Measurements from ENCODE around the gene C16orf92. TPM values are rescaled to one million over a fixed set of nuclear protein-coding genes. Genes with fewer than 3 reads are reported as not detected.

C16orf92 gene
- total RNA-seq, 2 donors from 2014 or later: not detected

DNA sequence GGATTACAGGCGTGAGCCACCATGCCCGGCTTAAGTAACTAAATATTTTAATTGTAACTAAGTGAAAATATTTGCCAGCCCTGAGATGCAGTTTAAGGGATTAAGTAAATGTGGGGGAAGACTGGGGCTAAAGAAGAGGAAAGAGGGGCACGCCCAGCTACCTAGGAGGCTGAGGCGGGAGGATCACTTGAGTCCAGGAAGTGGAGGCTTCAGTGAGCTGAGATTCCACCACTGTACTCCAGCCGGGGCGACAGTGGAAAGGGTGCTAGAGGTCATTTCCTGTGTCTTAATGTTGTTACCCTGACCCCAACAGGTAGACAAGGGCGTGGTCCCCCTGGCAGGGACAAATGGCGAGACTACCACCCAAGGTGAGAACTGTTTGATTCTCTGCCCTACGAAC, 45.3 kb downstream of the C16orf92 start:
- DNase-seq: no peak
- no peaks in the 10 kb centered on the region for H3K9me3 ChIP-seq (ENCODE audit: control insufficient read depth, low read length, poor library complexity, severe bottlenecking)
- Mint-ChIP-seq H3K27me3 (no peaks in the 10 kb centered on the region), H3K4me3 (peak overlapping the region; percentile 49), H3K27ac (peak overlapping the region; percentile 72), H3K36me3 (ENCODE audit: low read depth) (no peaks in the 10 kb centered on the region), H3K4me1 (peaks cover 28% of the 10 kb centered on the region)
- ATAC-seq: no peak

DNA sequence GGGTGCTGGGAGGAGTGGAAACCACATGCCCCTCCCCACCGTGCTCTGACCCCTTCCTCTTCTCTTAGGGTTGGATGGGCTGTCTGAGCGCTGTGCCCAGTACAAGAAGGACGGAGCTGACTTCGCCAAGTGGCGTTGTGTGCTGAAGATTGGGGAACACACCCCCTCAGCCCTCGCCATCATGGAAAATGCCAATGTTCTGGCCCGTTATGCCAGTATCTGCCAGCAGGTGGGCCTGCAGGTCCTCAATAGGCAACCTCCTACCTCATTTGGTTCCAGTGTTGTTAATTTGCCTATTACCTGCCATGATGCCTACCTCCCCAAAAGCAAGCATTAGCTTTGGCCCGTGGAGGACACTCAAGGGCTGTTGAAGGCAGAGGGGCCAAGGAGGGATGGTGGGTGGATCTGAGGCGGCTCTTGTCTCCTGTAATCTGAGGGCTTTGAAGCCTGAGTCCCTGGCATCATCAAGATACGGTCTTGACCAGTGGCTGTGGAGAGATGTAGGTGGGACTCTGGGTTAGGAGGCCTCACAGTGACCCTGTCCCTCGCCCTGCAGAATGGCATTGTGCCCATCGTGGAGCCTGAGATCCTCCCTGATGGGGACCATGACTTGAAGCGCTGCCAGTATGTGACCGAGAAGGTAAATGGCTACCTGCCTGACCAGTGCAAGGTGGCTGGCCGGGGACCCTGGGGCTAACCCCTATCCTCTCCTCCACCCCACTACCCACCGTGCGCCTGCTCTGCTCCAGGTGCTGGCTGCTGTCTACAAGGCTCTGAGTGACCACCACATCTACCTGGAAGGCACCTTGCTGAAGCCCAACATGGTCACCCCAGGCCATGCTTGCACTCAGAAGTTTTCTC, 46.0 kb downstream of the C16orf92 start:
- Mint-ChIP-seq H3K4me1 (peaks cover 24% of the 10 kb centered on the region), H3K27ac (peak overlapping the region; percentile 72), H3K36me3 (ENCODE audit: low read depth) (no peaks in the 10 kb centered on the region), H3K4me3 (peak overlapping the region; percentile 49), H3K27me3 (no peaks in the 10 kb centered on the region)
- ATAC-seq (no peak), DNase-seq (peak in 2 of 3 donors; percentile 33 to 50)
- H3K9me3 ChIP-seq (ENCODE audit: control insufficient read depth, low read length, poor library complexity, severe bottlenecking): no peaks in the 10 kb centered on the region

DNA sequence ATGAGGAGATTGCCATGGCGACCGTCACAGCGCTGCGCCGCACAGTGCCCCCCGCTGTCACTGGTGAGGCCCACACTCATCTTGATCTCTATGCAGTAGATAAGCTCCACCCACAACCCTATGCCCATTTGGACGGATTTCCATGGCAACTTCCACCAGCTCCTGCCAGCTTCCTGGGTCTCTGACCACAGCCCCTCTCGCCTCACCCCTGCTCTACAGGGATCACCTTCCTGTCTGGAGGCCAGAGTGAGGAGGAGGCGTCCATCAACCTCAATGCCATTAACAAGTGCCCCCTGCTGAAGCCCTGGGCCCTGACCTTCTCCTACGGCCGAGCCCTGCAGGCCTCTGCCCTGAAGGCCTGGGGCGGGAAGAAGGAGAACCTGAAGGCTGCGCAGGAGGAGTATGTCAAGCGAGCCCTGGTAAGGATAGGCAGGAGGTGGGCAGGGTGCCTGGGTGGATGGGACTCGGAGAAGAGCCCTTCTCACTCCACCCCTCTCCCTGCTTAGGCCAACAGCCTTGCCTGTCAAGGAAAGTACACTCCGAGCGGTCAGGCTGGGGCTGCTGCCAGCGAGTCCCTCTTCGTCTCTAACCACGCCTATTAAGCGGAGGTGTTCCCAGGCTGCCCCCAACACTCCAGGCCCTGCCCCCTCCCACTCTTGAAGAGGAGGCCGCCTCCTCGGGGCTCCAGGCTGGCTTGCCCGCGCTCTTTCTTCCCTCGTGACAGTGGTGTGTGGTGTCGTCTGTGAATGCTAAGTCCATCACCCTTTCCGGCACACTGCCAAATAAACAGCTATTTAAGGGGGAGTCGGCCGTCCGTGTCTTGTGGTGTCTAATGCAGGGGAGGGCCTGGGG, 46.8 kb downstream of the C16orf92 start:
- H3K9me3 ChIP-seq (ENCODE audit: control insufficient read depth, low read length, poor library complexity, severe bottlenecking): no peaks in the 10 kb centered on the region
- DNase-seq (no peak), ATAC-seq (no peak)
- Mint-ChIP-seq H3K27me3 (no peaks in the 10 kb centered on the region), H3K4me3 (no peak overlapping the region), H3K36me3 (ENCODE audit: low read depth) (no peaks in the 10 kb centered on the region), H3K4me1 (peaks cover 19% of the 10 kb centered on the region), H3K27ac (peak overlapping the region; percentile 59)

DNA sequence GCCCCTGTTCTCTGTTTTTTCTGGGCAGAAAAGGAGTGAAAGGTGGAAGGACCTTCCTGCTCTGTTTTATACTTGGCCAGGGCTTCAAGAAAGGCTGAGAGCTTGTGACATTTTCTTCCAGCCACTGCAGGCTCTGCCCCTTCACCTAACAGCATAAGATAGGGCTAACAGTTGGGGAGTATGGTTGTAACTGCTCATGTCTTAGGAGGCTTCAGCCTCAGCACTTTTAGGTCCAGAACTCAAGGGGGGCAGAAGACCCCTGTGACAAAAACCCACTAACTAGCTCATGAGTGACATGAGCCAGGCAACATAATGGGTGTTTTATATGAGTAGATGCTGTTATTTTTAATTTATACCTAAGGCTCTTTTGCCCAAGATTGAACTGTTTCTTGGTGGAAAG, 47.5 kb downstream of the C16orf92 start:
- no peaks in the 10 kb centered on the region for H3K27me3 Mint-ChIP-seq
- H3K27ac Mint-ChIP-seq: peak overlapping the region; percentile 59
- no peaks in the 10 kb centered on the region for H3K36me3 Mint-ChIP-seq (ENCODE audit: low read depth)
- H3K4me3 Mint-ChIP-seq: no peak overlapping the region
- no peak for ATAC-seq
- H3K4me1 Mint-ChIP-seq: peaks cover 21% of the 10 kb centered on the region
- H3K9me3 ChIP-seq (ENCODE audit: control insufficient read depth, low read length, poor library complexity, severe bottlenecking): no peaks in the 10 kb centered on the region
- no peak for DNase-seq

Other genes starting within 250 kb of the C16orf92 start
- not detected for gene ZG16, start 244.9 kb upstream of the C16orf92 start, total RNA-seq
- 10 to 100 TPM; 74.3 to 89.0 TPM for gene KIF22, start 232.4 kb upstream of the C16orf92 start, total RNA-seq
- gene MAZ, start 216.7 kb upstream of the C16orf92 start, total RNA-seq: 100 to 1,000 TPM; 242 to 254 TPM
- gene PRRT2, start 211.0 kb upstream of the C16orf92 start, total RNA-seq: 1 to 10 TPM; 2.0 to 3.4 TPM
- gene PAGR1, start 207.0 kb upstream of the C16orf92 start, total RNA-seq: 10 to 100 TPM; 15.2 to 16.3 TPM
- gene MVP, start 202.7 kb upstream of the C16orf92 start, total RNA-seq: 100 to 1,000 TPM; 141 to 154 TPM
- gene CDIPT, start 160.0 kb upstream of the C16orf92 start, total RNA-seq: 10 to 100 TPM; 39.6 TPM
- gene SEZ6L2, start 123.6 kb upstream of the C16orf92 start, total RNA-seq: not detected
- not detected for gene ASPHD1, start 122.7 kb upstream of the C16orf92 start, total RNA-seq
- gene KCTD13, start 97.0 kb upstream of the C16orf92 start, total RNA-seq: 10 to 100 TPM; 44.1 to 48.4 TPM
- 10 to 100 TPM; 68.8 to 80.3 TPM for gene TMEM219, start 61.1 kb upstream of the C16orf92 start, total RNA-seq
- gene TAOK2, start 49.3 kb upstream of the C16orf92 start, total RNA-seq: 10 to 100 TPM; 21.0 to 22.9 TPM
- gene HIRIP3, start 27.6 kb upstream of the C16orf92 start, total RNA-seq: 10 to 100 TPM; 11.3 to 11.5 TPM
- 10 to 100 TPM; 72.4 to 76.7 TPM for gene INO80E, start 27.0 kb upstream of the C16orf92 start, total RNA-seq
- under 1 TPM in 1 of 2 donors, not detected in 1; 0.16 TPM for gene DOC2A, start 12.2 kb upstream of the C16orf92 start, total RNA-seq
- not detected for gene TLCD3B, start 8.1 kb downstream of the C16orf92 start, total RNA-seq
- 100 to 1,000 TPM; 421 to 426 TPM for gene ALDOA, start 42.6 kb downstream of the C16orf92 start, total RNA-seq
- gene PPP4C, start 52.8 kb downstream of the C16orf92 start, total RNA-seq: 10 to 100 TPM; 80.8 to 89.3 TPM
- under 1 TPM; 0.65 to 0.94 TPM for gene TBX6, start 68.7 kb downstream of the C16orf92 start, total RNA-seq
- 100 to 1,000 TPM in 1 of 2 donors, 10 to 100 TPM in 1; 94.9 to 131 TPM for gene YPEL3, start 73.0 kb downstream of the C16orf92 start, total RNA-seq
- 10 to 100 TPM; 12.6 to 13.7 TPM for gene GDPD3, start 90.3 kb downstream of the C16orf92 start, total RNA-seq
- 10 to 100 TPM; 76.5 to 77.6 TPM for gene MAPK3, start 100.0 kb downstream of the C16orf92 start, total RNA-seq
- 100 to 1,000 TPM; 665 to 718 TPM for gene CORO1A, start 160.4 kb downstream of the C16orf92 start, total RNA-seq
- 10 to 100 TPM; 60.7 to 78.7 TPM for gene BOLA2B, start 170.5 kb downstream of the C16orf92 start, total RNA-seq
- 10 to 100 TPM; 43.0 to 47.8 TPM for gene SLX1A, start 170.7 kb downstream of the C16orf92 start, total RNA-seq
- gene SULT1A3, start 176.1 kb downstream of the C16orf92 start, total RNA-seq: 10 to 100 TPM; 28.8 to 30.0 TPM
- 10 to 100 TPM; 17.4 to 30.3 TPM for gene NPIPB13, start 225.3 kb downstream of the C16orf92 start, total RNA-seq

All from T-helper 17 cell (primary cell).